SU-DHL-6 (cell line): Measurements from ENCODE around the gene KLRK1.
"Not testable (repeated sequence)": the region's sequence is repeated elsewhere in the genome, so short reads cannot be mapped to it uniquely, and the experiment has no call there.

Source experiments
- H2AFZ ChIP-seq: fragments of 200-600 bp; sonication (generic); 2 replicates; pipeline ENCODE4 v1.6.1; 2014; ENCODE audit warnings: low read depth, mild to moderate bottlenecking, moderate library complexity, mixed read lengths, antibody characterized with exemption, low read length; ENCODE audit not compliant: severe bottlenecking
- H3F3A ChIP-seq: fragments of 200-600 bp; shearing (Covaris generic); 2 replicates; pipeline ENCODE4 v1.6.0; 2016; ENCODE audit warnings: antibody characterized with exemption, mild to moderate bottlenecking; ENCODE audit not compliant: insufficient read depth
- H3K27ac ChIP-seq: fragments of 200-600 bp; sonication (generic); 2 replicates; pipeline ENCODE4 v1.5.1; 2016; ENCODE audit warnings: low read depth, mild to moderate bottlenecking, low read length, moderate library complexity, mixed read lengths
- H3K27me3 ChIP-seq: fragments of 200-600 bp; sonication (generic), shearing (Covaris generic); 2 replicates; pipeline ENCODE4 v1.6.0; 2014; ENCODE audit warnings: mild to moderate bottlenecking, low read length
- H3K36me3 ChIP-seq: fragments of 200-600 bp; sonication (generic); 2 replicates; pipeline ENCODE4 v1.6.1; 2014; ENCODE audit warnings: mild to moderate bottlenecking, low read length, mixed read lengths
- H3K4me2 ChIP-seq: fragments of 300-600, 200-600 bp; shearing (Covaris generic), sonication (generic); 2 replicates; pipeline ENCODE4 v1.6.0; 2014; ENCODE audit warnings: low read length, low read depth, mild to moderate bottlenecking; ENCODE audit not compliant: poor library complexity, severe bottlenecking
- H3K4me3 ChIP-seq: fragments of 200-600 bp; sonication (generic); 2 replicates; pipeline ENCODE4 v1.5.1; 2014; ENCODE audit warnings: antibody characterized with exemption, low read length, mild to moderate bottlenecking, mixed read lengths; ENCODE audit not compliant: insufficient read depth, poor library complexity, severe bottlenecking
- H3K79me2 ChIP-seq: fragments of 200-600 bp; sonication (generic); 2 replicates; pipeline ENCODE4 v1.6.1; 2014; ENCODE audit warnings: mild to moderate bottlenecking, low read length, moderate library complexity; ENCODE audit not compliant: insufficient read depth
- H3K9ac ChIP-seq: fragments of 200-600 bp; sonication (generic); 2 replicates; pipeline ENCODE4 v1.7.0; 2014; ENCODE audit warnings: mild to moderate bottlenecking, low read length
- H3K9me2 ChIP-seq: fragments of 200-600 bp; sonication (generic); replicated peaks from 2 replicates; pipeline ENCODE4 v1.6.1; 2014; ENCODE audit warnings: low read length; ENCODE audit not compliant: insufficient read depth
- H3K9me3 ChIP-seq: fragments of 200-600 bp; sonication (generic); 2 replicates; pipeline ENCODE4 v1.6.1; 2014; ENCODE audit warnings: low read length, mixed read lengths; ENCODE audit not compliant: insufficient read depth
- H4K20me1 ChIP-seq: fragments of 200-600 bp; sonication (generic); 2 replicates; pipeline ENCODE4 v1.6.1; 2014; ENCODE audit warnings: low read depth, mild to moderate bottlenecking, antibody characterized with exemption, low read length, moderate library complexity, mixed read lengths
- EZH2phosphoT487 ChIP-seq: fragments of 200-600 bp; sonication (generic), shearing (Covaris generic); conservative IDR thresholded peaks from 2 replicates; pipeline ENCODE4 v1.6.1; 2018; ENCODE audit warnings: mild to moderate bottlenecking, antibody characterized with exemption, low read length, moderate library complexity, mixed read lengths
- TF ChIP-seq, protein P1 (sequence below): fragments of 200-600 bp; sonication (generic); IDR thresholded peaks from one replicate; pipeline ENCODE4 v1.5.1; 2017; ENCODE audit warnings: antibody characterized with exemption, mild to moderate bottlenecking, low read length, moderate library complexity; ENCODE audit not compliant: insufficient read depth, poor library complexity, severe bottlenecking

The KLRK1 gene

DNA sequence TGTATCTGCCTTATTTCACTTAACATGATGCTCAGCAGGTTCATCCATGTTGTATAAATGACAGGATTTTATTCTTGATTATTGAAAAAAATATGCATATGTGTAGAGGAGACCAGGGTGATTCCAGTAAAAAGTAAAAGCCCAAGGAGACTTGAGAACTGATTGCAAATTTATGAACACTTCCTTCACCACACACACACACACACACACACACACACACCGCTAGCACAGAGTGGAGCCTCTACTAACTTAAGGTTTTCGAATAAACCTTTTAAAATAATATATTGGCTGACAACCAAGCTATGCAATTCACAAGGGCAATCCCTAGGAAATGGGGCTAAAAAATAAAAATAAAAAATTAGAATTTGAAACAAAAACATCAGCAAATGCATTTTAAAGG is 8.3 kb upstream of the KLRK1 start:
- Histone ChIP-seq H3K4me3 (no peak overlapping the region), H3K27me3 (no peaks in the 10 kb centered on the region), H4K20me1 (no peaks in the 10 kb centered on the region), H3K4me2 (no peak overlapping the region), H3K9me3 (no peaks in the 10 kb centered on the region), H3F3A (no peaks in the 10 kb centered on the region), H3K79me2 (no peaks in the 10 kb centered on the region), H3K27ac (no peak overlapping the region), H2AFZ (no peak overlapping the region), H3K9ac (no peak overlapping the region), H3K36me3 (no peaks in the 10 kb centered on the region), H3K9me2 (no peaks in the 10 kb centered on the region)
- no peak for TF ChIP-seq EZH2phosphoT487
- TF ChIP-seq, protein P1, sequence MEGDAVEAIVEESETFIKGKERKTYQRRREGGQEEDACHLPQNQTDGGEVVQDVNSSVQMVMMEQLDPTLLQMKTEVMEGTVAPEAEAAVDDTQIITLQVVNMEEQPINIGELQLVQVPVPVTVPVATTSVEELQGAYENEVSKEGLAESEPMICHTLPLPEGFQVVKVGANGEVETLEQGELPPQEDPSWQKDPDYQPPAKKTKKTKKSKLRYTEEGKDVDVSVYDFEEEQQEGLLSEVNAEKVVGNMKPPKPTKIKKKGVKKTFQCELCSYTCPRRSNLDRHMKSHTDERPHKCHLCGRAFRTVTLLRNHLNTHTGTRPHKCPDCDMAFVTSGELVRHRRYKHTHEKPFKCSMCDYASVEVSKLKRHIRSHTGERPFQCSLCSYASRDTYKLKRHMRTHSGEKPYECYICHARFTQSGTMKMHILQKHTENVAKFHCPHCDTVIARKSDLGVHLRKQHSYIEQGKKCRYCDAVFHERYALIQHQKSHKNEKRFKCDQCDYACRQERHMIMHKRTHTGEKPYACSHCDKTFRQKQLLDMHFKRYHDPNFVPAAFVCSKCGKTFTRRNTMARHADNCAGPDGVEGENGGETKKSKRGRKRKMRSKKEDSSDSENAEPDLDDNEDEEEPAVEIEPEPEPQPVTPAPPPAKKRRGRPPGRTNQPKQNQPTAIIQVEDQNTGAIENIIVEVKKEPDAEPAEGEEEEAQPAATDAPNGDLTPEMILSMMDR = no peak

- Histone ChIP-seq H3F3A (no peaks in the 10 kb centered on the region), H3K4me3 (no peak overlapping the region), H3K79me2 (no peaks in the 10 kb centered on the region), H3K36me3 (no peaks in the 10 kb centered on the region), H3K4me2 (no peak overlapping the region), H3K9ac (no peak overlapping the region), H3K27me3 (no peaks in the 10 kb centered on the region), H4K20me1 (no peaks in the 10 kb centered on the region), H3K9me3 (no peaks in the 10 kb centered on the region), H3K27ac (no peak overlapping the region), H2AFZ (no peak overlapping the region), H3K9me2 (no peaks in the 10 kb centered on the region)
- TF ChIP-seq, protein P1 = no peak
- TF ChIP-seq EZH2phosphoT487 = no peak
These were observed 7.5 kb upstream of the KLRK1 start for GRCh38 chr12:10397296-10397695.

- not testable (repeated sequence) for H2AFZ ChIP-seq, H3K27me3 ChIP-seq, H3K4me3 ChIP-seq, H3K79me2 ChIP-seq, H3K9ac ChIP-seq, H3K36me3 ChIP-seq, H4K20me1 ChIP-seq, H3F3A ChIP-seq, H3K4me2 ChIP-seq, H3K9me2 ChIP-seq, H3K27ac ChIP-seq, H3K9me3 ChIP-seq
These were observed 6.3 kb upstream of the KLRK1 start for GRCh38 chr12:10396176-10396575.

DNA sequence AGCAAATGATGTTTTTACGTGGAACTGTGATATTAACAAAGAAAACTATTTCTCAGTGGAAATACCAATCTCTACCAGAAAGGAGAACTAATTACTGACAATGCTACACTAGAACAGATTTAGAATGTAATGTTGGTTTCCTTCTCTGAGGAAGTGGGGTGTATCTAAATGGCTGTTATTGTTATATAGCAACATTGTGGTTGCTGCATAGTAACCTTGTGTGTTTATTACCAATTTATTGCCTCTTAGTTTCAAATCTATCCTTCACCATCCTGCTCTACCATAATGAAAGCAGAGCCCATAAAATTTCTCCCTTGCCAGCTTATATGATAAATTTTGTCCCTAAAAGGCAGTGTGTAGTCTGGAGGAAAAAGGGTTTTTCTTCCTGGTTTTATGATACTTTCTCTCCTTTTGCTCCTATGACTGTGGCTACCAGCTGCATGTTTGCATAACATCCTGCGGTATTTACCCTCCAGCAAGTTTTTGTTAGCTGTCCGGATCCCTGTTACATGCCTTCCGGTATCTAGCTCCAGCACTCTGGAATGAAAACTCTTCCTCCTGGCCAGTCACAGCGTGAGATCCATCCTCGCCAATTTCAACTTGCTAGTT is 5.7 kb upstream of the KLRK1 start:
- no peaks in the 10 kb centered on the region for H3K27me3 ChIP-seq
- H3K79me2 ChIP-seq = no peaks in the 10 kb centered on the region
- no peaks in the 10 kb centered on the region for H3F3A ChIP-seq
- no peak overlapping the region for H3K4me2 ChIP-seq
- no peak overlapping the region for H3K4me3 ChIP-seq
- H3K9ac ChIP-seq = no peak overlapping the region
- no peaks in the 10 kb centered on the region for H3K9me2 ChIP-seq
- no peaks in the 10 kb centered on the region for H4K20me1 ChIP-seq
- H3K27ac ChIP-seq = no peak overlapping the region
- TF ChIP-seq EZH2phosphoT487 = no peak
- TF ChIP-seq, protein P1 = no peak
- no peaks in the 10 kb centered on the region for H3K9me3 ChIP-seq
- no peak overlapping the region for H2AFZ ChIP-seq
- no peaks in the 10 kb centered on the region for H3K36me3 ChIP-seq

DNA sequence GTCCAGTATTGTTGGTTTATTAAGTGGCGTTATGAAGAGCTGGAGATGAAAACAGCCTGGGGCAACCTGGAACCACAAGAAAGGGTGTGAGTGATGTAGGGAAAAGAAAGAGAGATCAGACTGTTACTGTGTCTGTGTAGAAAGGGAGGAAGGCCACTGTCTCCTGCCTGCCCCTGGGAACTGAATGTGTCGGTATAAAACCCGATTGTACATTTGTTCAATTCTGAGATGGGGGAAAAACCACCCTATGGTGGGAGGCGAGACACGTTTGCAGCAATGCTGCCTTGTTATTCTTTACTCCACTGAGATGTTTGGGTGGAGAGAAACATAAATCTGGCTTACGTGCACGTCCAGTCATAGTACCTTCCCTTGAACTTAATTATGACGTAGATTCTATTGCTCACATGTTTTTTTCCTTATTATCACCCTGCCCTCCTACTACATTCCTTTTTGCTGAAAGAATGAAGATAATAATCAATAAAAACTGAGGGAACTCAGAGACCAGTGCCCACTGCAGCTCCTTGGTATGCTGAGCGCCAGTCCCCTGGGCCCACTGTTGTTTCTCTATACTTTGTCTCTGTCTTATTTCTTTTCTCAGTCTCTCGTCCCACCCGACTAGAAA is 4.8 kb upstream of the KLRK1 start:
- H4K20me1 ChIP-seq, H3K79me2 ChIP-seq, H2AFZ ChIP-seq, H3K9me3 ChIP-seq, H3K9ac ChIP-seq, H3K27me3 ChIP-seq, H3K36me3 ChIP-seq, H3K4me3 ChIP-seq, H3K27ac ChIP-seq, H3K4me2 ChIP-seq, H3K9me2 ChIP-seq, H3F3A ChIP-seq: not testable (repeated sequence)
